GM19193 (cell line): ENCODE data around the gene RASAL3.

Experiments
- POLR2A ChIP-seq: IDR thresholded peaks from 4 replicates; pipeline ENCODE4 v1.6.1; 2011; ENCODE audit not compliant: insufficient read depth, insufficient read length; ENCODE audit errors: extremely low read depth

RASAL3 gene

DNA sequence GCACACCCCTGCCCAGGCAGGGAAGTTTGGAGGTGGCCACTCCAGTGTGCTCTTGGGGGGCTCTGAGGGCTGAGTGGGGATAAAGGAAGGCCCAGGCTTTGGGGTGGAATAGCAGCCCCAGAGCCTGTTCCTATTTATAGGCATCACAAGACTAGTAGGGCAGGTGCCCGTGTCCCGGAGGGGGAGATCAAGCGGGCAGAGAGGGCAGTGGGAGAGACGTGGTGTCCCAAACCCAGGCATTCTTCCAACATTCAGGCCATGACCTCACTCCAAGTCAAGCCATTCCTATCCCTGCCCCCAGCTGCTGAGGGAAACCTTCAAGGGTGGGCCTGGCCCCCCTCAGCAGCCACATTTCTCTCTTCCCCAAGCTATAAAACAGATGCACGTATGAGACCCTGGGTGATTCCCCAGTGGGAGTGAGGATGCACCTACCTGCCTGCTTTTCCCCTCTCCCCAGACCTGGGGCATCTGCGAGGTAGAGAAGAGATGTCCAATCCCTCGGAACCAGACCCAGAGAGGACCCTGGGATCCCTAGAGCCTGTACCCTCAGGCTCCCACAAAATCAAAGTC is 18.5 kb downstream of the RASAL3 start:
- no peak for TF ChIP-seq POLR2A

- TF ChIP-seq POLR2A = no peak
Measured at GRCh38 chr19:15445227-15445605, 19.1 kb downstream of the RASAL3 start.

DNA sequence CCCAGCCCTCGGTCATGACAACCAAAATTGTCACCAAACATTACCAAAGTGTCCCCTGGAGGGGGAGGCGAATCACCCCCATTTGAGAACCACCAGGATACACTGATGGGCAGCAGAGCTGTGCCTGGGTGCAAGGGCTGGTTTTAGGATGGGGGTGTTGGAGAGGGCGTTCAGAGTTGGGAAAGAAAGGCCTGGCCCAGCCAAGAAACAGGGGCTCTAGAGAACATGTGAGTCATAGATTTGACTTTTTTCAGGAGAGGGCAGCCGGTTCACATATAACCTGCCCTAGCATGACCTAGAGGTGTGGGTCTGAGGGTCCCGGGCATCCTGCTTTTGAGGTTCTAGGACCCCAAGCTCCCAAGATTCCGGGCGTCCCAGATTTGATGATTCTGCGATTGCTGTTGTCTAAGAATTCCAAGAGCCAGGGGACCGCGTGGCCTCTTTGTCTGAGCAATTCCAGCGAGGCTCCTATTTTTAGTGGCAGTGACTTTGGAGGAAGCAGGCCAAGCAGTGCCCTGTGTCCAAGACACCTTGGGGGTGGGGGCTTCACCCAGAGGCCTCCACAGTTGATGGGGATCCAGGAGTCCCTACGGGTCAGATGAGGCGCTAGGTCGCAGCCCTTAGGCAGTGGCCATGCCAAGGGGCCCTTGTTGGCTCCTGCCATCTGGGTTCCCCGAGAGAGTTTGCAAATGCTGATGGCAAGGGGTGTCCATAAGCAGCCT is 19.7 kb downstream of the RASAL3 start:
- no peak for TF ChIP-seq POLR2A

DNA sequence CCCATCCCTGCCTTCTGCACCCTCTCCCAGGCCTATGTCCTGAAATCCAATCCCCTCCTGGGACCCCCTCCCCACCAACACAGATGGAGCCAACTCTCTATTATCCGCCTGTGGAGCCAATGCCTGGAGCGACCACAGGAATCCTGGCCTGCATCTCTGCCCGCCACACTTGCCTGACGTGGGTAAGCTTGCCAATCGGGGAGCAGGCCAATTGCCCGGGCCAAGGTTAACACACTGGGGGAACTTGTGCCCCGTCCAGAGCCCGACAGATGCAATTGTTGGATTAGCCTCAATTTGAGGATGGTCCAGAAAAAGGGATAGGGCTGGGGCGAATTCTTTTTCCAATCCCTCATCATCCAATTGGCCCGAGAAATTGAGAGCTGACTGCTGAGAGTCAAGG is 20.5 kb downstream of the RASAL3 start:
- TF ChIP-seq POLR2A = no peak

- no peak for TF ChIP-seq POLR2A
Measured at GRCh38 chr19:15443325-15443724, 21.0 kb downstream of the RASAL3 start.

DNA sequence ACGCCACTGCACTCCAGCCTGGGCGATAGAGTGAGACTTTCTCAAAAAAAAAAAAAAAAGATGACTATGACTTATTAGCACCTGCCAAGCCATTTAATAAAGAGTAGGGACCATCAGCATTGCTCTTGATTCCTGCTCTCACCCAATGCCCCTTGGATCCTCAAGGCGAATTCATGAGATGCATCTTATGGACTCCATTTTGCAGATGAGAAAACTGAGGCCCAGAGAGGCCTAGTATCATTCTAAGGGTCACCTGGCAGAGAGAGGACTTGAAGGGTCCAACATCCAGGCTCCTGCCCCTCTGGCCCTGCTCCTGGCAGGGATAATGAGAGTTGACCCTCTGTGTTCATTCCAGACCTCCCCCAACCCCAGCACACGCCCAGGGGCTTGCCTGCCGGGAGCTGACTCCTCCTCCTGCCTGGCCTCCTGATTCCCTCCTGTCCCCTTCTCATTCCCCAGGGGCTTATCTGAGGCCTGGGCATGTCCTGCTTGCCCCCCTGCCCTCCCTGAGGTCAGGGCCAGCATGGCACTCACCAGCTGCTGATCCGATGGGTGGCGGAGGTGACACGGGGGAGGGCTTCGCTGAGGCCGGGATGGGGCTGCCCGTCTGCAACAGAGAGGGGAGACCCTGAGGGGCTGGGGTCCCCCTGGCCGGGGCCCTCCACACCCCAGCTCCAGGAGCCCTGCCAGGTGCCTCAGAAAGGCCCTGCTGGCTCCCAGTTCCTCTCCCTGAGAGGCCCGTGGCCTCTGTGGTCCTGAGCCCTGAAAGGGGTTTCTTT is 22.0 kb downstream of the RASAL3 start:
- TF ChIP-seq POLR2A = no peak

- TF ChIP-seq POLR2A = no peak
Measured at GRCh38 chr19:15441317-15441716, 23.0 kb downstream of the RASAL3 start.

GRCh38 chr19:15439821-15440641 is 24.3 kb downstream of the RASAL3 start:
- TF ChIP-seq POLR2A = no peak

- no peak for TF ChIP-seq POLR2A
Measured at GRCh38 chr19:15439078-15439799, 25.1 kb downstream of the RASAL3 start.

DNA sequence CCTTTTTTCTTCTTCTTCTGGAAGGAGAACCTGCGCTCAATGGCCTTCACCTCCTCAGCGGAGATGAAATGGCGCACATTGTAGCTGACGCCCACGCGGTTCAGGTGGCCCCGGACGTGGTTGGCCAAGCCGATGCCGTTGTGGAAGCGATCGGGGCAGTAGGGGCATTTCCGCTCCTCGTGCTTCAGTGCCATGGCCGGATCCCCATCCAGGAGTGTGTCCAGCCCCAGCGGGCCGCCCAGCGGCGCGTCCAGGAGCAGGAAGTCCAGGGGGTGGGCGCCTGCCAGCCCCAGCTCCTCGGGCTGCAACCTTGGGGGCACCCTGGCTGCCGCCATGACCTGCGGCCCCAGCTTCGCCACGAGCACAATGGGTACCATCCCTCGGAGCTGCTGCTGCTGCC is 25.8 kb downstream of the RASAL3 start:
- TF ChIP-seq POLR2A = no peak

- TF ChIP-seq POLR2A = no peak
Measured at GRCh38 chr19:15438124-15438496, 26.2 kb downstream of the RASAL3 start.

DNA sequence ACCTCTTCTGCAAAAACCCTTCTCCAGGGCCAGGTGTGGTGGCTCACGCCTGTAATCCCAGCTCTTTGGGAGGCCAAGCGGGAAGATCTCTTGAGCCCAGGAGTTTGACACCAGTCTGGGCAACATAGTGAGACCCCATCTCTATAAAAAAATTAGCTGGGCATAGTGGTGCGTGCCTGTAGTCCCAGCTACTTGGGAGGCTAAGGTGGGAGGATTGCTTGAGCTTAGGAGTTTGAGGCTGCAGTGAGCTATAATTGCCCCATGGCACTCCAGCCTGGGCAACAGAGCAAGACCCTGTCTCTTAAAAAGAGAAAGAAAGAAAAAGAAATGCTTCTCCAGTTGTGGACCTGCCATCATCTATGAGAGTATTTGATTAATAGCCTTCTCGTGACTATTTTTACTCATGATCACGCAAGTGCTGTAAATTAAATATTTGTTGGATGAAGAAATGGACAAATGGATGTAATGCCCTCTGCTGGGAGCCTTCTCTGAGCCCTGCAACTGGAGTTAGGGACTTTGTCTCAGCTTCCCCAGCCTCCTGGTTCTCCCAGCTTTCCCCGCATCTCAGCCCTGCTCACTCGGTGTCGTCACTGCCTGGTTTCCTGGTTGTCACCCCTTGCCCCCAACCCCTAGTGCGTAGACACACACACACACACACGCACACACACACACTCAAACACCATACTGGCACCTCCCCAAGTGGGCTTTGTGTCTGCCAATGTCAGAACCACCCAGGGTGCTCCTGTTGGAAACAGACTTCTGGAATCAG is 26.8 kb downstream of the RASAL3 start:
- TF ChIP-seq POLR2A = no peak

GRCh38 chr19:15436826-15437110 is 27.6 kb downstream of the RASAL3 start:
- TF ChIP-seq POLR2A = no peak
